ENCODE measurements around the gene KIAA0408.
A peak's percentile ranks its signal among the peaks of the same experiment; 100 is the strongest.
"Not testable (repeated sequence)": the region's sequence is repeated elsewhere in the genome, so short reads cannot be mapped to it uniquely, and the experiment has no call there.

Gene KIAA0408

GRCh38 chr6:127463056-127463455, 3.9 kb upstream of the KIAA0408 start:
- no peak for DNase-seq (ENCODE audit: low read depth in 3 of 3)

- DNase-seq (ENCODE audit: low read depth in 3 of 3), result no peak
These were observed 3.2 kb upstream of the KIAA0408 start for GRCh38 chr6:127462376-127462775.

- no peak for DNase-seq (ENCODE audit: low read depth in 3 of 3)
These were observed 1.3 kb upstream of the KIAA0408 start for GRCh38 chr6:127460465-127460864.

DNA sequence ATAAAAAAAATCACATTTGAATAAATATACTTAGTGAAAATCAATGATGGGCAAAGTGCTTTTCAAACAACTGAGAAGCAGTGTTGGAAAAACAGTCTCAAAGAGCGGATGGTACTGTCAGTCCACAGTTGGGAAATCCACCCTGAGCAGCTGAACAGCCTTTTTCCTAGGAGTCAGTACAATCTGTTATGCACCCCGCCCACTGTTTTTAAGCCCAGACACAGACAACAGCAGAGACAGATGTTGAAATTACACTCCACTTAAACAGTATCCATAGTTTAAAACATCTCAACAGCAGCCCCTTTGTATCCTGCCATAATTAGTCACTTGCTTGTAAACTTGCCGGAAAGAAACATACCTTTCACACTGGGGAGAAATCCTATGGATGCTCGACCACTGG, 372 bp downstream of the KIAA0408 start:
- DNase-seq (ENCODE audit: low read depth in 3 of 3), result no peak

DNA sequence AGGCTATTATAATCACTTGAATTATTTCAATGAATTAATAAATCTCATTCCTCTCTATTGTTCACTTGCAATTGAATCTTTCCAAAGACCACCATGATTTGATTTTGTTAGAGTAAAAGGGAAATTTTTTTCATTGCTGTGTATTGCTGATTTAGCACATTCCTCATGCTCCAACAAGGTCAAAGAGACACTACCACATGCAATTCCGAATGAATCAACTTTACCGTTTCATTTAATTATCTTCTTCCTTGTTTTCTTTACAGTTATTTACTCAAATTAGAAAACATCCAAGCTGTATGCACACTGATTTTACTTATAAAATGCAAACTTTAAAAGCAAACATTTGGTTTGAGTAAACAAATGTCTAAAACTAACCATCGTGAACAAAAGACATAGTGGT, 967 bp downstream of the KIAA0408 start:
- DNase-seq (ENCODE audit: low read depth in 3 of 3), result no peak

DNA sequence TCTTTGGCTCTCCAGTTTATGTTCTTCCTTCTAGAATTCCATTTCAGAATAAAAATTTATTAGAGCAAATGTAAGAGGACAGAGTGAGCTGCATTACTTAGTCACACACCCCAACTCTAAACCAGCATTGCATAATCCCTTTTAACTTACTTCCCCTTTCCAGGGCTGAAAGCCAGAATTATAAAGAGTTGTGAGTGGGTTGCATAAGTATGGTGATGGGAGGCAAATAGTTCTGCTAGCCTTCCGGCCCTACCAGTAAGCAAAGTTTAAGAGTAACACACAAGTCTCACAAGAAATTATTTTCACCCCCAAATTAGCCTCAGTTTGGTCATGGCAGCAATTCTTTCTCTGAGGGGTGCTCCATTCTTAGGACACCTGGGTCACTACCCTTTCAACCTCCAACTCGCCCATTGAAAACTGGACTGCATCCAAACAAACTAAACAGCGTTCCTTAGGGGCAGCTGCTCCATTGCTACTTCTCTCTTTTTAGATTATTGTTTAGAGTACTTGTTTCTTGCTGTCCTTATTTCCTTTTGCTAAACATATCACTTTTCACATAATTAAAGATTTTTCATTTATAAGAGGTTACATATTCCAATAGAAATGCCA, 1.6 kb downstream of the KIAA0408 start:
- DNase-seq (ENCODE audit: low read depth in 3 of 3), result no peak

DNA sequence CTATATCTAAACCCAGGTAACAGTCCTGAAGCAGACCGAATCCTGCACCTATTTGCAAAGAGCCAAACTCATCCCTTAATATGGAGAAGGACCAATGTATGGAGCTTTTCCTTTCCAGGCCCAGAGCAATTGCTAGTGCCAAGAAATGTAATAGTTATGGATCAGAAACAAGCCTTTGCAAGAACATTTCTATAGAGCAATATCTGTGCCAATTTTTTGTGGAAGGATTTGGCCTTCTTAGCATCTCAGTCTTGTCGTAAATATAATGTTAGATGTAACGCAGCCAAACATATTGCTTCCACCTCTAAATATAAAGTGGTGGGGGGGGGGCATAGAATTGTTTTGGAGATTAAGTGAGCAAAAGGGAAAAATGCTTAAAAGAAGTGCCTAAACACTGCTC, 2.7 kb downstream of the KIAA0408 start:
- no peak for DNase-seq (ENCODE audit: low read depth in 3 of 3)

- DNase-seq (ENCODE audit: low read depth in 3 of 3), result no peak
These were observed 5.2 kb downstream of the KIAA0408 start for GRCh38 chr6:127453845-127454619.

DNA sequence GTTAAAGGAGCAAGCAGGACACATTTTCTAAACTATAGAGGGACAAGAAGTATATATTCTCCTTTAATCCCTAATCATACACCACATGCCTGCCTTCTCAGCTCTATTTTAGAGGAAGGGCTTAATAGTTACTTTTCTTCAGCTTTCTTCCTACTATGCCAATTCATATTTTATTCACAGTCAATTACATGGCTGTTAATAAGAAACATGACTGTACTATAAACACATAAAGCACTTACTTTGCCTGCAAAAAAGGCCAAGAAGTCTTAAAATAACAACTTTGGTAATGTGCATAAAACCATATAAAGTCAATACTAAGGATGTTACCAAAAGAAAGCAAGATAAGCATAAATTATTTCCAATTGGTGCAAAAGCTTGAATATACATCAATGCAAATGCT, 6.4 kb downstream of the KIAA0408 start:
- DNase-seq (ENCODE audit: low read depth in 3 of 3), result no peak

GRCh38 chr6:127451388-127451787, 7.8 kb downstream of the KIAA0408 start:
- DNase-seq (ENCODE audit: low read depth in 3 of 3), result no peak

- DNase-seq (ENCODE audit: low read depth in 3 of 3), result no peak
These were observed 11.4 kb downstream of the KIAA0408 start for GRCh38 chr6:127447780-127448179.

DNA sequence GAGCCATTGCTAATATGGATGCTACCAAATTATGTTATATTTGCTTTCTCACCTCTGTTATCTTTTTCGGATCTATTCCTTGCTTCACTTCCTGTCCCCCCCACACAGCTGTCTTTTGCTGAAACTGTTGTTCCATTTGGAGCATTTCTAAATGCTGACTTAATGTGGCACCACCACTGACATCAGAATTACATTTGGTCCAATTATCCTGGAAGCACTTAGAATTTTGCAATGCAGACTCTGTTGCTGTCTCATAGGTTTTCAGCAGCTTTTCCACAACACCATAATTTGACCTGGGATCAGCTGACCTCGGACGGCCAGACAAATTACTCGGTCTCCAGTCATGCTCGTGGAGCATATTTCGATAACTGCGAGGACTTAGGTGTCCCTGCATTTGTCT, 12.8 kb downstream of the KIAA0408 start:
- no peak for DNase-seq (ENCODE audit: low read depth in 3 of 3)

- no peak for DNase-seq (ENCODE audit: low read depth in 3 of 3)
These were observed 17.3 kb downstream of the KIAA0408 start for GRCh38 chr6:127441881-127442280.

DNA sequence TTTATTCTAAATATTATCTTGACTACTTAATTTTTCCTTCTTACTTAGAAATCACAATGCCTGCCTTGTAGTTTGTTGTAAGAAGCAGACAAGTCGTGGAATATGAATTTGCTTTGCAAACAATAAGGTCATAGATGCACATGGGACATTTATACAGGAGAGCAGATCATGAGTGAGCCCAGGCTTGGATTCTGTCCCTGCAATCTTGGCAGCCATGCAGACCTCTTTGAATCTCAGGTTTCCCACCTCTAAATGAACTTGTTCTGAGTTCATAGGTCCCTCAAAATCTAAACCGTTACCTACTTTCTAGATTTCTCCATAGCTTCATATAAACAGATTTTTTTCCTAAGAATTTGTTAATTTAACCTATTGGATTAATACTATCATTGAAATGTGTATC, 19.5 kb downstream of the KIAA0408 start:
- no peak for DNase-seq (ENCODE audit: low read depth in 3 of 3)

DNA sequence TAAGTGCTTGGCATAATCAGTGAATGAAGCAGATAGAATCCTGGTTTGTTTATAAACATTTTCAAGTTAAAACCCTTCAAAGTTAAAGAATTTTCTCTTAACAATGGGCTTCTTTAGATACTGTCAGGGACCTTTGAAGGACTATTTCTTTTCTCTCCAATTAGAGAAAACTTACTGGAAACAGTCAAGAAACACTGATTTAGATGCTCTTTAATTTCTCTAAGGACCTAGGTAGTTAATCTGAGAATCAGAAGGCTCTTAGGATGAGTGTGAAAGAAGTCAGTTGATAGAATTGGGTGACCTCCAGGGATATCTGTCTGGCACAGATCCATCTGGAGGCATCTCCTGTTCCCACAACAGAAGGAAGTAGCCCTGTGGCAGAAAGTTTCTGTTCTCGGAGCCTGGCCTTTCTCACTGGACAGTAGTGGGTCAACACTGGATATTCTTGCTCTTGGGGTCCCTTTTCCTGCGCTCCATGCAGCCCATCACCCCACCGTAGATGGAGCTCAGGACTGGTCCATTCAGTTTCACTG, 22.5 kb downstream of the KIAA0408 start:
- no peak for DNase-seq (ENCODE audit: low read depth in 3 of 3)

GRCh38 chr6:127435626-127436220, 23.5 kb downstream of the KIAA0408 start:
- DNase-seq (ENCODE audit: low read depth in 3 of 3), result no peak

DNA sequence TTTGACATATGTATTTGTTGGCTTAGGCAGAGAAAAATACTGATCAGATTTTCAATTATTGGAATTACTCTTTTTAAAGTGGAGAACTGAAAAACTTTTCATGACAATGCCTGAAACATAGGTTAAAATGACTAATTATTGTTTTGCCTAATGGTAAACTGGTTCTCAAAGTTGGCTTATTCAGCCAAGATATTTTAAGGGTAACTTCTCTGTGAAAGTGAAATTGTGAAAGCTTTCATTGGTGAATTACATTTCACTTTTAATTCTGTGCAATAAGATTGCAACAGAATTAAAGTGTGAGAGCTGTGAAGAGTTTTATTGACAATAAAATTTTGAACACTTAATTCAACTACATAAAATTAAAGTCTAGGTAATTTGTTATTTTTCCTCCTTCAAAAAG, 24.5 kb downstream of the KIAA0408 start:
- no peak for DNase-seq (ENCODE audit: low read depth in 3 of 3)

- not testable (repeated sequence) for DNase-seq (ENCODE audit: low read depth in 3 of 3)
These were observed 30.6 kb downstream of the KIAA0408 start for GRCh38 chr6:127428562-127428961.

- DNase-seq (ENCODE audit: low read depth in 3 of 3), result no peak
These were observed 35.3 kb downstream of the KIAA0408 start for GRCh38 chr6:127423921-127424320.

GRCh38 chr6:127421164-127421563, 38.0 kb downstream of the KIAA0408 start:
- DNase-seq (ENCODE audit: low read depth in 3 of 3), result not testable (repeated sequence)

- DNase-seq (ENCODE audit: low read depth in 3 of 3), result peak; percentile 60 to 73 (median 71)
These were observed 38.6 kb downstream of the KIAA0408 start for GRCh38 chr6:127420556-127420955.

DNA sequence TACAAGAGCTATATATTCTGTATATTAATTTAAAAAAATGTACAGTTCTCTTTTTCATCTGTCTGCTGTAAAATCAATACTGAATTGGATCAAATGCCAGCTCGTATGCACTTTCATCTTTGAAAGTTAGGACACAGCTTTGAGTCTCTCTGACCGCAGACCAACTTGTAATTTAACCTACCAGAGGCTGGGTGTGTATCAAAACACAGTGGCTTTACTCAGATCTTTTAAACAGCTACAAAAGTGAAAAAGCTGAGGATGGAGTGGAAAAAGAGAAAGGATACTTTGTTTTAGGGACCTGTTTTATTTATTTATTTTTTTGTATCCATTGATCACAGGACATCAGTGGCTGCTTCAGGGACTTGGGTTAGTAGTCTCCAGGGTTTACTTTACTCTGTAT, 44.1 kb downstream of the KIAA0408 start:
- no peak for DNase-seq (ENCODE audit: low read depth in 3 of 3)

- DNase-seq (ENCODE audit: low read depth in 3 of 3), result not testable (repeated sequence)
These were observed 46.1 kb downstream of the KIAA0408 start for GRCh38 chr6:127413123-127413522.
